CD4-positive, alpha-beta T cell treated with Interleukin-2 at 100 ng/mL for 4 hours (primary cell): ENCODE measurements around the gene HEXD.
"Not testable (repeated sequence)": the region's sequence is repeated elsewhere in the genome, so short reads cannot be mapped to it uniquely, and the experiment has no call there.

Source experiments
- DNase-seq: peaks from one replicate; pipeline ENCODE4 v3.0.0-alpha.2; 2020; ENCODE audit warnings: low spot score

Gene HEXD

GRCh38 chr17:82458179-82458884, 40.2 kb downstream of the HEXD start, which contains the start of gene NARF:
NARF (plus strand) TSS chr17:82458741; CDS start chr17:82458804, 63 bp downstream.
- DNase-seq = peak; percentile 96

- DNase-seq = peak; percentile 19
Observed at GRCh38 chr17:82458885-82459424, 40.8 kb downstream of the HEXD start.

- DNase-seq = not testable (repeated sequence)
Observed at GRCh38 chr17:82459936-82460335, 41.8 kb downstream of the HEXD start.

- no peak for DNase-seq
Observed at GRCh38 chr17:82461827-82462524, 43.8 kb downstream of the HEXD start.

- DNase-seq = no peak
Observed at GRCh38 chr17:82463391-82463790, 45.2 kb downstream of the HEXD start.

- no peak for DNase-seq
Observed at GRCh38 chr17:82463925-82464566, 45.9 kb downstream of the HEXD start.

- no peak for DNase-seq
Observed at GRCh38 chr17:82464567-82464929, 46.4 kb downstream of the HEXD start.

GRCh38 chr17:82465023-82465603, 47.0 kb downstream of the HEXD start:
- no peak for DNase-seq

GRCh38 chr17:82468692-82469091, 50.5 kb downstream of the HEXD start:
- no peak for DNase-seq

GRCh38 chr17:82470065-82470464, 51.9 kb downstream of the HEXD start:
- DNase-seq = no peak

GRCh38 chr17:82474223-82475010, 56.3 kb downstream of the HEXD start:
- no peak for DNase-seq

GRCh38 chr17:82475458-82475857, 57.3 kb downstream of the HEXD start:
- DNase-seq = no peak

- DNase-seq = no peak
Observed at GRCh38 chr17:82477934-82478333, 59.8 kb downstream of the HEXD start.

- DNase-seq = no peak
Observed at GRCh38 chr17:82479602-82480001, 61.5 kb downstream of the HEXD start.

- no peak for DNase-seq
Observed at GRCh38 chr17:82480318-82480717, 62.2 kb downstream of the HEXD start.

- DNase-seq = no peak
Observed at GRCh38 chr17:82483204-82483660, 65.1 kb downstream of the HEXD start.

- DNase-seq = no peak
Observed at GRCh38 chr17:82483836-82484235, 65.7 kb downstream of the HEXD start.

GRCh38 chr17:82486231-82487094, 68.3 kb downstream of the HEXD start:
- no peak for DNase-seq

GRCh38 chr17:82487910-82488309, 69.8 kb downstream of the HEXD start:
- no peak for DNase-seq

GRCh38 chr17:82489117-82489516, 71.0 kb downstream of the HEXD start:
- DNase-seq = no peak
